ENCODE measurements around the gene KCNK2.

DNA sequence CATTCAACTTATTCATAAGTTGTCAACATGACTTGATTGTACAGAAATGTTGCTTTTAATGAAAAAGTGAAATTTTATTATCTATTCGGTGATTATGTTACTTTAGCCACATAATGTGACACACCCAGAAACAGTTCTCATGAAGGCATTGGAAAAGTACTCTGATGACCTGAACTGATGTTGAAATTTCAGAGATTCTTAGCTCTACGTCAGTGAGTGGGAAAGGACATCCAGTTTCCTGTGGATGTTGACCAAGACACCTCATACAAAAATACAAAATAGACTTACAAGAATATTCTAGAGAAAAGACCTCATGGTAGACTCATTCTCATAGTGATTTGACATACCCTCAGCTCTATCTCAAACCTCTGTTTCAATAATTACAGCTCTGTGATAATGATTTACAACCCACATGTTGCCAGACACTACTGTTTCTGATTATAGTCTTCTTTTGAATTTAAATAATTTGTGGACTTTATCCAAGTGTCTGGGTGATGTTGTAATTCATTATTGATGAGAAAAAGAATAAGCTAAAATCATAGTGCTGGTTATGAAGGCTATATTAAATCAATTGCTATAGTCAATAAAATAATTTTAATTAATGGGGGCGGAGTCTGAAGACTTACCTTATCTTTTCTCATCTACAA lies 37.3 kb downstream of the KCNK2 start:
- no peak for TF ChIP-seq EZH2 (IDR thresholded peaks at IDR 0.05; ENCODE audit: insufficient read depth, poor library complexity, severe bottlenecking)
- no peak for TF ChIP-seq EZH2phosphoT487 (IDR thresholded peaks at IDR 0.05; ENCODE audit: insufficient read depth, low read depth)

Measured in GM23248 (cell line).